HG03175 (cell line): Measurements from ENCODE around the gene UACA.

Source experiments
- ATAC-seq: cut with Tn5 transposase; IDR thresholded peaks from one replicate; pipeline ENCODE4 v1.9.1; 2021; ENCODE audit warnings: mild to moderate bottlenecking, moderate library complexity; ENCODE audit not compliant: unreplicated experiment

UACA gene

GRCh38 chr15:70788114-70789049 lies 25.0 kb upstream of the UACA start:
- no peak for ATAC-seq

- ATAC-seq: no peak
These were observed 23.6 kb upstream of the UACA start for GRCh38 chr15:70786996-70787395.

GRCh38 chr15:70783610-70784022 lies 20.3 kb upstream of the UACA start:
- no peak for ATAC-seq

GRCh38 chr15:70783041-70783440 lies 19.7 kb upstream of the UACA start:
- no peak for ATAC-seq

- ATAC-seq: no peak
These were observed 17.9 kb upstream of the UACA start for GRCh38 chr15:70781236-70781635.

GRCh38 chr15:70778258-70779076 lies 15.1 kb upstream of the UACA start:
- no peak for ATAC-seq

- no peak for ATAC-seq
These were observed 14.0 kb upstream of the UACA start for GRCh38 chr15:70777170-70777926.

- ATAC-seq: no peak
These were observed 11.8 kb upstream of the UACA start for GRCh38 chr15:70775160-70775559.

- ATAC-seq: no peak
These were observed 9.0 kb upstream of the UACA start for GRCh38 chr15:70772402-70772801.

GRCh38 chr15:70770863-70771262 lies 7.5 kb upstream of the UACA start:
- ATAC-seq: no peak

- no peak for ATAC-seq
These were observed 5.0 kb upstream of the UACA start for GRCh38 chr15:70768257-70768883.

- no peak for ATAC-seq
These were observed 4.3 kb upstream of the UACA start for GRCh38 chr15:70767667-70768066.

GRCh38 chr15:70766597-70766996 lies 3.2 kb upstream of the UACA start:
- ATAC-seq: no peak

- ATAC-seq: no peak
These were observed 2.3 kb upstream of the UACA start for GRCh38 chr15:70765504-70766281.

GRCh38 chr15:70763950-70764730 lies 782 bp upstream of the UACA start:
- ATAC-seq: no peak

- peak; percentile 28 for ATAC-seq
These were observed 764 bp downstream of the UACA start for GRCh38 chr15:70762469-70763119.

GRCh38 chr15:70761931-70762468 lies 1.4 kb downstream of the UACA start:
- no peak for ATAC-seq

- ATAC-seq: no peak
These were observed 2.3 kb downstream of the UACA start for GRCh38 chr15:70761046-70761445.
